HL-60 (cell line): ENCODE data around the gene TTC39B.

Experiments
- DNase-seq, 2 experiments: peaks; one replicate each; pipeline ENCODE4 v3.0.0-alpha.2; 2010 to 2020; ENCODE audit warnings: low read depth in 1 of 2, low spot score in 1 of 2
- H3K27ac ChIP-seq: fragments of 250-450 bp; sonication (Bioruptor Pico); replicated peaks from 2 replicates; pipeline ENCODE4 v1.5.1; 2020; ENCODE audit warnings: mild to moderate bottlenecking, moderate library complexity
- H3K27me3 ChIP-seq: fragments of 250-450 bp; sonication (Bioruptor Pico); 2 replicates; pipeline ENCODE4 v1.5.1; 2021; ENCODE audit warnings: mild to moderate bottlenecking, moderate library complexity; ENCODE audit not compliant: insufficient read depth, poor library complexity, severe bottlenecking
- H3K4me3 ChIP-seq: replicated peaks from 2 replicates; pipeline ENCODE4 v1.5.1; 2011; ENCODE audit warnings: mild to moderate bottlenecking, control low read depth, low read length; ENCODE audit not compliant: insufficient read depth
- GABPA ChIP-seq: IDR thresholded peaks from 2 replicates; pipeline ENCODE4 v1.6.1; 2012; ENCODE audit warnings: low read depth
- POLR2AphosphoS5 ChIP-seq: IDR thresholded peaks from 2 replicates; pipeline ENCODE4 v1.6.1; 2012; ENCODE audit warnings: low read depth
- SPI1 ChIP-seq: IDR thresholded peaks from 2 replicates; pipeline ENCODE4 v1.6.1; 2012; ENCODE audit warnings: low read depth, mild to moderate bottlenecking, borderline replicate concordance
- TF ChIP-seq, protein P1 (sequence below): IDR thresholded peaks from one replicate; pipeline ENCODE4 v1.5.1; 2011; ENCODE audit warnings: low read length, control low read depth, inconsistent platforms; ENCODE audit not compliant: insufficient read depth
- TF ChIP-seq, protein P2 (sequence below): IDR thresholded peaks from 2 replicates; pipeline ENCODE4 v1.6.1; 2012; ENCODE audit warnings: low read depth; ENCODE audit not compliant: insufficient replicate concordance

The TTC39B gene

DNA sequence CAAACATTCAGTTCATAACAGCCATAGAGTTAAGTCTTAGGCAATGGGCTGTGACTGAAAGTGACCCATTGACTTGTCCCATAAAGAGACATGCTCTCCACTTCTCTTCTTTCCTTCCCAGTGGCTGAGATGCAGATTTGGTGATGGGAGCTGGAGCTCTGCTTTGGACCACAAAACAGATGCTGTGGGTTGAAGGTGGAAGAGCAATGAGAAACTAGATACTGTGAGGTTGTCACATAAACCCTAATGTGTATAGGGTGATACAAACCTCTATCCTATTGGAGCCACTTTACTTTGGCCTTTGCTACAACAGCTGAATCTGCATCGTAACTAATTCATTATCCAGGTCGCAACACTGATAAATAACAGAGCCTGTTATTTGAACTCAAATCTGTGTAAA, 192.0 kb downstream of the TTC39B start:
- TF ChIP-seq POLR2AphosphoS5 (no peak), SPI1 (no peak), GABPA (no peak)
- TF ChIP-seq, protein P1, sequence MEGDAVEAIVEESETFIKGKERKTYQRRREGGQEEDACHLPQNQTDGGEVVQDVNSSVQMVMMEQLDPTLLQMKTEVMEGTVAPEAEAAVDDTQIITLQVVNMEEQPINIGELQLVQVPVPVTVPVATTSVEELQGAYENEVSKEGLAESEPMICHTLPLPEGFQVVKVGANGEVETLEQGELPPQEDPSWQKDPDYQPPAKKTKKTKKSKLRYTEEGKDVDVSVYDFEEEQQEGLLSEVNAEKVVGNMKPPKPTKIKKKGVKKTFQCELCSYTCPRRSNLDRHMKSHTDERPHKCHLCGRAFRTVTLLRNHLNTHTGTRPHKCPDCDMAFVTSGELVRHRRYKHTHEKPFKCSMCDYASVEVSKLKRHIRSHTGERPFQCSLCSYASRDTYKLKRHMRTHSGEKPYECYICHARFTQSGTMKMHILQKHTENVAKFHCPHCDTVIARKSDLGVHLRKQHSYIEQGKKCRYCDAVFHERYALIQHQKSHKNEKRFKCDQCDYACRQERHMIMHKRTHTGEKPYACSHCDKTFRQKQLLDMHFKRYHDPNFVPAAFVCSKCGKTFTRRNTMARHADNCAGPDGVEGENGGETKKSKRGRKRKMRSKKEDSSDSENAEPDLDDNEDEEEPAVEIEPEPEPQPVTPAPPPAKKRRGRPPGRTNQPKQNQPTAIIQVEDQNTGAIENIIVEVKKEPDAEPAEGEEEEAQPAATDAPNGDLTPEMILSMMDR: no peak
- TF ChIP-seq, protein P2, sequence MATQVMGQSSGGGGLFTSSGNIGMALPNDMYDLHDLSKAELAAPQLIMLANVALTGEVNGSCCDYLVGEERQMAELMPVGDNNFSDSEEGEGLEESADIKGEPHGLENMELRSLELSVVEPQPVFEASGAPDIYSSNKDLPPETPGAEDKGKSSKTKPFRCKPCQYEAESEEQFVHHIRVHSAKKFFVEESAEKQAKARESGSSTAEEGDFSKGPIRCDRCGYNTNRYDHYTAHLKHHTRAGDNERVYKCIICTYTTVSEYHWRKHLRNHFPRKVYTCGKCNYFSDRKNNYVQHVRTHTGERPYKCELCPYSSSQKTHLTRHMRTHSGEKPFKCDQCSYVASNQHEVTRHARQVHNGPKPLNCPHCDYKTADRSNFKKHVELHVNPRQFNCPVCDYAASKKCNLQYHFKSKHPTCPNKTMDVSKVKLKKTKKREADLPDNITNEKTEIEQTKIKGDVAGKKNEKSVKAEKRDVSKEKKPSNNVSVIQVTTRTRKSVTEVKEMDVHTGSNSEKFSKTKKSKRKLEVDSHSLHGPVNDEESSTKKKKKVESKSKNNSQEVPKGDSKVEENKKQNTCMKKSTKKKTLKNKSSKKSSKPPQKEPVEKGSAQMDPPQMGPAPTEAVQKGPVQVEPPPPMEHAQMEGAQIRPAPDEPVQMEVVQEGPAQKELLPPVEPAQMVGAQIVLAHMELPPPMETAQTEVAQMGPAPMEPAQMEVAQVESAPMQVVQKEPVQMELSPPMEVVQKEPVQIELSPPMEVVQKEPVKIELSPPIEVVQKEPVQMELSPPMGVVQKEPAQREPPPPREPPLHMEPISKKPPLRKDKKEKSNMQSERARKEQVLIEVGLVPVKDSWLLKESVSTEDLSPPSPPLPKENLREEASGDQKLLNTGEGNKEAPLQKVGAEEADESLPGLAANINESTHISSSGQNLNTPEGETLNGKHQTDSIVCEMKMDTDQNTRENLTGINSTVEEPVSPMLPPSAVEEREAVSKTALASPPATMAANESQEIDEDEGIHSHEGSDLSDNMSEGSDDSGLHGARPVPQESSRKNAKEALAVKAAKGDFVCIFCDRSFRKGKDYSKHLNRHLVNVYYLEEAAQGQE: no peak
- DNase-seq: no peak
- H3K27me3 ChIP-seq: no peaks in the 10 kb centered on the region
- no peak overlapping the region for H3K27ac ChIP-seq
- no peak overlapping the region for H3K4me3 ChIP-seq
